Activated CD8-positive, alpha-beta T cell treated with anti-CD3 and anti-CD28 coated beads for 36 hours (primary cell): ENCODE data around the gene COL12A1. TPM values are rescaled to one million over a fixed set of nuclear protein-coding genes. Genes with fewer than 3 reads are reported as not detected.

ENCODE experiments used
- ATAC-seq: fragments of 200-7000 bp; cut with Tn5 transposase; one replicate; pipeline ENCODE4 v1.10.0; 2021; ENCODE audit warnings: mild to moderate bottlenecking, moderate library complexity
- CTCF ChIA-PET: fragments of 350-600 bp; sonication (Branson Sonifier 250); formaldehyde crosslinking; loops from one replicate; lab custom pipeline; 2021; ENCODE audit warnings: antibody characterized with exemption; lab: Charles Lee
- POLR2A ChIA-PET: fragments of 350-600 bp; sonication (Branson Sonifier 250); formaldehyde crosslinking; loops from one replicate; lab custom pipeline; 2021; ENCODE audit warnings: antibody characterized with exemption; lab: Charles Lee
- DNase-seq: peaks from one replicate; pipeline ENCODE4 v3.0.0-alpha.2; 2020
- H3K27ac Mint-ChIP-seq: one replicate; pipeline ENCODE4 v1.8.0; 2021; ENCODE audit warnings: mild to moderate bottlenecking, mixed read lengths
- H3K27me3 Mint-ChIP-seq: one replicate; pipeline ENCODE4 v1.8.0; 2021; ENCODE audit warnings: mixed read lengths
- H3K36me3 Mint-ChIP-seq: one replicate; pipeline ENCODE4 v1.8.0; 2021; ENCODE audit warnings: low read depth, mixed read lengths
- H3K4me1 Mint-ChIP-seq: one replicate; pipeline ENCODE4 v1.8.0; 2021; ENCODE audit warnings: low read depth, mixed read lengths
- H3K4me3 Mint-ChIP-seq: one replicate; pipeline ENCODE4 v1.8.0; 2021; ENCODE audit warnings: mild to moderate bottlenecking, moderate library complexity, mixed read lengths
- H3K9me3 Mint-ChIP-seq: one replicate; pipeline ENCODE4 v1.8.0; 2021; ENCODE audit warnings: mixed read lengths
- CTCF ChIP-seq: fragments of 200-600 bp; IDR thresholded peaks from one replicate; pipeline ENCODE4 v1.8.0; 2022; ENCODE audit warnings: antibody characterized with exemption, mild to moderate bottlenecking
- intact Hi-C: fragments of 100-400 bp; cut with micrococcal nuclease; formaldehyde crosslinking; loops from one replicate; pipeline ENCODE4 v1.10.0; 2022
- total RNA-seq, 2 experiments: library from RNA; stranded (reverse); gene quantifications; one replicate each; pipeline ENCODE4 v1.2.3, GENCODE V29; 2021

COL12A1 gene
- total RNA-seq, 2 experiments from 2014 or later: 0.09 TPM; not detected in 1

DNA sequence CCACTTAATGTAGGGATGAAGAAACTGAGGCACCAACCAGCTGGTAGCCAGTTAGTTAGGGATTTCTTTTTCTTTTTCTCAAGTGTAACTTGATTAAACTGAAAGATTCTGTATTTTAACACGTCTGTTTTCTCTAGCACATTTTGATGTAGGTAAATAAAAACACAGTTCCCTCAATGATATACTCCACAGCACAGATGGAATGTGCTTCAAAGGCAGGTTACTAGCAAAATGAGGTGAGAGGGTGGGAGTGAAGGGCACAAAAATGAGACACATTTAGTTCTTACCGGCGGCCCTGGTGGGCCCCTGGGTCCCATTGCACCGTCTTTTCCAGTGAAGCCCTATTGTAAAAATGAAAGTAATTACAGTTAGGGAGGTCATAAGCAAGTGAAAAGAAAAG is 108.9 kb downstream of the COL12A1 start:
- Mint-ChIP-seq H3K27ac (no peak overlapping the region), H3K4me3 (no peak overlapping the region), H3K9me3 (no peaks in the 10 kb centered on the region), H3K36me3 (no peaks in the 10 kb centered on the region), H3K27me3 (no peaks in the 10 kb centered on the region), H3K4me1 (no peaks in the 10 kb centered on the region)
- TF ChIP-seq CTCF: no peak
- ATAC-seq: no peak
- ChIA-PET POLR2A (no interaction called here), CTCF (no interaction called here)
- DNase-seq: no peak
- intact Hi-C loops: no loop called here

DNA sequence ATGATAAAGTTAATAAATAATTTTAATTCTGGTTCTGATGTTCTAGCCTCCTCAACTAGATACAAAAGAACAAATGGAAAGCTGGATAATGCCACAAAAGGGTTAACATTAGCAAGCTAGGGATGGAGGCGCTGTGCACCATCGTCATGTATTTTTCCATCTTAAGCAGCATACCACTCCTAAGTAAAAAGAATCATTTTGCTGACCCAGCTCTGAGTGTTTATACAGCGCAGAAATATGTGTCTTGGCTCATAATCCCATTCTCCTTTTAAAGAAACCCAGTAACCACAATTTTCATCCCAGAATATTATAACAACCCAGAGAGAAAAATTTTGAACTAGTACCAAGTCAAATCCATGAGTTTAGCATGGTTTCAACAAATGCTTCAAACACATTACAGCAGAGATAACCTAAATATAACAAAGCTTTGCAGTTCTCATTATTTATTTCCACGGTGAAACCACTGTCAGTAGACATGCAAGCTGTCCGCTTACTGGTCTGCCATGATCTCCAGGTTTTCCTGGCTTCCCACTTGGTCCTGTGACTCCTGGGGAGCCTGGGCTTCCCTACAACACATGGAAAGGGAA is 111.1 kb downstream of the COL12A1 start:
- ChIA-PET CTCF (interaction anchor here (1.2 kb wide), 1 partner anchor 114 kb away, joined by 3 read pairs; no protein-coding TSS in a partner anchor), POLR2A (no interaction called here)
- intact Hi-C loops: no loop called here
- H3K9me3 Mint-ChIP-seq: no peaks in the 10 kb centered on the region
- TF ChIP-seq CTCF: no peak
- ATAC-seq: no peak
- H3K27me3 Mint-ChIP-seq: no peaks in the 10 kb centered on the region
- no peak overlapping the region for H3K27ac Mint-ChIP-seq
- DNase-seq: no peak
- no peaks in the 10 kb centered on the region for H3K36me3 Mint-ChIP-seq
- no peak overlapping the region for H3K4me3 Mint-ChIP-seq
- no peaks in the 10 kb centered on the region for H3K4me1 Mint-ChIP-seq

DNA sequence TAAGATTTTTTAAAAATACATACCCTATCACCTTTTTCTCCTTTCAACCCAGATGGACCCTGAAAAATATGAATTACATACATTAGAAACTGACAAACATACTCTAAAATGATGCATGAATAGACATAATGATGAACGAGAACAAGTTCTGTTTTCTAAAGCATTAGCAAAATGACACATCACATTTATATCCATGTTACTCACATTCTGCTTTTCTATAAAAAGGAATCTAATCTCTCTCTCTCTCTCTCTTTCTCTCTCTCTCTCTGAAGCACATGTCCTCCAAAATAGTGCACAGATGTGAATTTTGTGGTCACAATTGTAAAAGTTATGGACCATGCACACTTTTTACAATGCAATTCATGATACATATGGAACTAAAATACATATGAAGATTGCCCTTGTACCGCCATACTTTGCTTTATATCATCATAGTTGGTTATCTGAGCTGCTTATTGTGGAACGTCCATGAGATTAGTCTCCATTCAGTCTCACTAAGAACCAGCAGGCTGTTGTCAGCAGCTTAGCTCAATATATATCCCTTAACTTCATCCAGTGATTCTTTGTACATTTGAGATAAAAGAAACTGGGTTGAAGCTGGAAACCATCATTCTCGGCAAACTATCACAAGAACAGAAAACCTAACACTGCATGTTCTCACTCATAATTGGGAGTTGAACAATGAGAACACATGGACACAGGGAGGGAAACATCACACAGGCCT is 114.2 kb downstream of the COL12A1 start:
- H3K36me3 Mint-ChIP-seq: no peaks in the 10 kb centered on the region
- no peak for TF ChIP-seq CTCF
- no peak overlapping the region for H3K27ac Mint-ChIP-seq
- no peaks in the 10 kb centered on the region for H3K9me3 Mint-ChIP-seq
- H3K4me3 Mint-ChIP-seq: no peak overlapping the region
- intact Hi-C loops: no loop called here
- CTCF ChIA-PET: no interaction called here
- ATAC-seq (no peak), DNase-seq (no peak)
- H3K27me3 Mint-ChIP-seq: no peaks in the 10 kb centered on the region
- POLR2A ChIA-PET: no interaction called here
- H3K4me1 Mint-ChIP-seq: no peaks in the 10 kb centered on the region

DNA sequence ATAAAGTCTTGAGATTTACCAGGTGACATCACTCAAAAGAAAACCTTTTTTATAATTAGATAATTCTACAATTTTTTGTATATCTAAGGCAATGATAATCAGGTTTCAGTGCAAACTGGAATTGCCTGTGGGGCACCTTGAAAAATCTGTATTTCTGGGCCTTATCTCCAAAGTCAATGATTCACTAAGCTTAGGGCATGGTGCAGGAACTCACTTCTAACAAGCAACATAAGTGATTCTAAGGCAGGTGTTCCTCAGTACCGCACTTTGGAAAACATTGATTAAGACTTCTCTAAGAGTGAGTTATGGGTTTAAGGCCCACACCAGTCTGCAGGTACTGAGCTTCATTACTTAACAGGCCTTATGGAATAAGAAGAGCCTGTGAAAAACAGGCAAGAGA is 115.3 kb downstream of the COL12A1 start:
- CTCF ChIA-PET: no interaction called here
- Mint-ChIP-seq H3K36me3 (no peaks in the 10 kb centered on the region), H3K4me1 (no peaks in the 10 kb centered on the region), H3K4me3 (no peak overlapping the region), H3K9me3 (no peaks in the 10 kb centered on the region), H3K27ac (no peak overlapping the region), H3K27me3 (peaks cover 5% of the 10 kb centered on the region)
- POLR2A ChIA-PET: no interaction called here
- TF ChIP-seq CTCF: no peak
- DNase-seq (no peak), ATAC-seq (no peak)
- intact Hi-C loops: no loop called here

DNA sequence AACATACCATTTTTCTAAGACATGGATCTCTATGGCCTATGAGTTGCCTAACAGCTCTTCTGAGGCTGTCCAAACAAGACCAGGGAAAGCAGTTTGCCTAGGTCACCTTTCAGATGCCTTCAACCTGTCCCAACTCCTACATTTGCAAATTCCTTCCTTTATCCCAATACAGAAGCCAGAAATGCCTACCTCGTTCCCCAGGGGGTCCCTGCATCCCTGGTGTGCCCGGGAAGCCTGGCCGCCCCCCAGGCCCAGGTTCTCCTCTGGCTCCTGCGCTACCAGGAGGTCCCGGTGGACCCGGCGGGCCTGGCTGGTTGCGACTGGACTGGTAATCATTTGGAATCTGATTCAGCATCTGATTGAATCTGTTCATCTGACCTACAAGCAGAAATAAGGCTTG is 115.9 kb downstream of the COL12A1 start:
- Mint-ChIP-seq H3K27me3 (peaks cover 10% of the 10 kb centered on the region), H3K9me3 (no peaks in the 10 kb centered on the region), H3K4me1 (peaks cover 1% of the 10 kb centered on the region), H3K4me3 (no peak overlapping the region), H3K36me3 (no peaks in the 10 kb centered on the region), H3K27ac (no peak overlapping the region)
- CTCF ChIA-PET: no interaction called here
- ATAC-seq (no peak), DNase-seq (no peak)
- POLR2A ChIA-PET: no interaction called here
- intact Hi-C loops: loop anchor here (10.0 kb wide), 1 partner anchor 115 kb away; the partner anchor contains the start of gene COL12A1
- no peak for TF ChIP-seq CTCF
